IPS-18c (cell line): ENCODE measurements around the gene TMC6.
"Not testable (repeated sequence)": the region's sequence is repeated elsewhere in the genome, so short reads cannot be mapped to it uniquely, and the experiment has no call there.

Experiments used
- H3K4me3 ChIP-seq: 2 replicates; pipeline ENCODE4 v1.7.0; 2013; ENCODE audit warnings: low read depth, mild to moderate bottlenecking, low read length, moderate library complexity; ENCODE audit not compliant: insufficient read depth
- H3K9me3 ChIP-seq: one replicate; pipeline ENCODE4 v1.6.1; 2013; ENCODE audit warnings: mild to moderate bottlenecking, low read length, moderate library complexity; ENCODE audit not compliant: control insufficient read depth, insufficient read depth

TMC6 gene

GRCh38 chr17:78106211-78106610 is 22.3 kb downstream of the TMC6 start:
- Histone ChIP-seq H3K9me3 (peaks cover 2% of the 10 kb centered on the region), H3K4me3 (no peak overlapping the region)

GRCh38 chr17:78105551-78105950 is 23.0 kb downstream of the TMC6 start:
- Histone ChIP-seq H3K4me3 (no peak overlapping the region), H3K9me3 (peaks cover 2% of the 10 kb centered on the region)

GRCh38 chr17:78105101-78105500 is 23.5 kb downstream of the TMC6 start:
- Histone ChIP-seq H3K9me3 (peaks cover 2% of the 10 kb centered on the region), H3K4me3 (no peak overlapping the region)

GRCh38 chr17:78104540-78104941 is 24.0 kb downstream of the TMC6 start:
- H3K4me3 ChIP-seq: no peak overlapping the region
- H3K9me3 ChIP-seq: peaks cover 2% of the 10 kb centered on the region

GRCh38 chr17:78103311-78103710 is 25.2 kb downstream of the TMC6 start:
- no peak overlapping the region for H3K4me3 ChIP-seq
- peaks cover 2% of the 10 kb centered on the region for H3K9me3 ChIP-seq

GRCh38 chr17:78101542-78101941 is 27.0 kb downstream of the TMC6 start:
- Histone ChIP-seq H3K9me3 (peaks cover 2% of the 10 kb centered on the region), H3K4me3 (no peak overlapping the region; the same call in 1 of the 2 replicates)

- peaks cover 2% of the 10 kb centered on the region for H3K9me3 ChIP-seq
- no peak overlapping the region for H3K4me3 ChIP-seq
These were observed 27.4 kb downstream of the TMC6 start for GRCh38 chr17:78101112-78101511.

GRCh38 chr17:78096093-78096492 is 32.5 kb downstream of the TMC6 start:
- Histone ChIP-seq H3K4me3 (no peak overlapping the region), H3K9me3 (no peaks in the 10 kb centered on the region)

- H3K4me3 ChIP-seq: no peak overlapping the region
- H3K9me3 ChIP-seq: no peaks in the 10 kb centered on the region
These were observed 33.5 kb downstream of the TMC6 start for GRCh38 chr17:78095035-78095434.

- Histone ChIP-seq H3K4me3 (no peak overlapping the region), H3K9me3 (no peaks in the 10 kb centered on the region)
These were observed 35.7 kb downstream of the TMC6 start for GRCh38 chr17:78092794-78093324.

GRCh38 chr17:78089576-78090281 is 38.8 kb downstream of the TMC6 start:
- Histone ChIP-seq H3K9me3 (no peaks in the 10 kb centered on the region), H3K4me3 (no peak overlapping the region)

- no peak overlapping the region for H3K4me3 ChIP-seq
- no peaks in the 10 kb centered on the region for H3K9me3 ChIP-seq
These were observed 40.0 kb downstream of the TMC6 start for GRCh38 chr17:78088529-78088928.

GRCh38 chr17:78086740-78087139 is 41.8 kb downstream of the TMC6 start:
- H3K9me3 ChIP-seq: no peaks in the 10 kb centered on the region
- H3K4me3 ChIP-seq: no peak overlapping the region

- H3K4me3 ChIP-seq: no peak overlapping the region
- H3K9me3 ChIP-seq: no peaks in the 10 kb centered on the region
These were observed 45.6 kb downstream of the TMC6 start for GRCh38 chr17:78082988-78083387.

GRCh38 chr17:78082355-78082872 is 46.1 kb downstream of the TMC6 start:
- not testable (repeated sequence) for H3K4me3 ChIP-seq, H3K9me3 ChIP-seq

GRCh38 chr17:78081551-78081950 is 47.0 kb downstream of the TMC6 start:
- Histone ChIP-seq H3K4me3 (no peak overlapping the region), H3K9me3 (no peaks in the 10 kb centered on the region)

- Histone ChIP-seq H3K4me3 (no peak overlapping the region), H3K9me3 (no peaks in the 10 kb centered on the region)
These were observed 49.3 kb downstream of the TMC6 start for GRCh38 chr17:78079253-78079652.

GRCh38 chr17:78075545-78075944 is 53.0 kb downstream of the TMC6 start:
- H3K4me3 ChIP-seq: no peak overlapping the region
- no peaks in the 10 kb centered on the region for H3K9me3 ChIP-seq

GRCh38 chr17:78075011-78075410 is 53.5 kb downstream of the TMC6 start:
- no peaks in the 10 kb centered on the region for H3K9me3 ChIP-seq
- no peak overlapping the region for H3K4me3 ChIP-seq
